Mesenchymal stem cell (in vitro differentiated cells and primary cell): ENCODE data around the gene NR2C2. TPM values are rescaled to one million over a fixed set of nuclear protein-coding genes. Genes with fewer than 3 reads are reported as not detected.

Experiments
- DNase-seq: peaks from one replicate; pipeline ENCODE4 v3.0.0-alpha.2; 2013
- H2AFZ ChIP-seq: one replicate; pipeline ENCODE4 v1.6.1; 2013; ENCODE audit warnings: low read depth, mild to moderate bottlenecking, control low read depth, inconsistent platforms, low read length, moderate library complexity
- H2AK5ac ChIP-seq: 2 replicates; pipeline ENCODE4 v1.6.1; 2013; ENCODE audit warnings: low read length, moderate library complexity, mild to moderate bottlenecking, inconsistent platforms; ENCODE audit not compliant: severe bottlenecking
- H2BK120ac ChIP-seq: one replicate; pipeline ENCODE4 v1.6.1; 2013; ENCODE audit warnings: low read depth, mild to moderate bottlenecking, inconsistent platforms, low read length, moderate library complexity
- H2BK12ac ChIP-seq, 2 experiments: one replicate each; pipeline ENCODE4 v1.6.1; 2013; ENCODE audit warnings: inconsistent platforms in 2 of 2, low read length in 2 of 2, mild to moderate bottlenecking in 2 of 2, moderate library complexity in 2 of 2, control low read depth in 1 of 2
- H2BK15ac ChIP-seq: one replicate; pipeline ENCODE4 v1.6.1; 2013; ENCODE audit warnings: mild to moderate bottlenecking, low read depth, inconsistent platforms; ENCODE audit not compliant: poor library complexity, severe bottlenecking
- H2BK5ac ChIP-seq: 2 replicates; pipeline ENCODE4 v1.6.1; 2013; ENCODE audit warnings: low read depth, mild to moderate bottlenecking, low read length, control low read depth, inconsistent platforms; ENCODE audit not compliant: poor library complexity, severe bottlenecking
- H3K14ac ChIP-seq, 2 experiments: one replicate each; pipeline ENCODE4 v1.6.1; 2013; ENCODE audit warnings: inconsistent platforms in 2 of 2, low read length in 2 of 2, control low read depth in 1 of 2, mild to moderate bottlenecking in 1 of 2, moderate library complexity in 1 of 2
- H3K18ac ChIP-seq, 2 experiments: one replicate each; pipeline ENCODE4 v1.6.1; 2013; ENCODE audit warnings: inconsistent platforms in 2 of 2, low read length in 2 of 2, control low read depth in 1 of 2, low read depth in 1 of 2, mild to moderate bottlenecking in 1 of 2
- H3K23ac ChIP-seq, 2 experiments: one replicate each; pipeline ENCODE4 v1.6.1; 2013; ENCODE audit warnings: inconsistent platforms in 2 of 2, low read length in 2 of 2, mild to moderate bottlenecking in 2 of 2, moderate library complexity in 2 of 2, control low read depth in 1 of 2
- H3K27ac ChIP-seq: 2 replicates; pipeline ENCODE4 v1.5.1; 2013; ENCODE audit warnings: mild to moderate bottlenecking, moderate library complexity, low read length, control low read depth, inconsistent platforms; ENCODE audit not compliant: poor library complexity, severe bottlenecking
- H3K27me3 ChIP-seq, 2 experiments: 2 replicates each; pipeline versions ENCODE4 v1.6.1 to v1.7.0; 2013; ENCODE audit warnings: low read length in 2 of 2, mild to moderate bottlenecking in 2 of 2, moderate library complexity in 2 of 2, control low read depth in 1 of 2, inconsistent platforms in 1 of 2; ENCODE audit not compliant: control insufficient read depth in 1 of 2, insufficient read depth in 1 of 2
- H3K36me3 ChIP-seq, 2 experiments: 2 replicates each; pipeline versions ENCODE4 v1.6.1 to v1.7.0; 2013; ENCODE audit warnings: low read length in 2 of 2, control low read depth in 1 of 2, inconsistent platforms in 1 of 2, low read depth in 1 of 2, mild to moderate bottlenecking in 1 of 2; ENCODE audit not compliant: insufficient read depth in 2 of 2, control insufficient read depth in 1 of 2
- H3K4ac ChIP-seq, 2 experiments: one replicate each; pipeline ENCODE4 v1.6.1; 2013; ENCODE audit warnings: inconsistent platforms in 2 of 2, low read length in 2 of 2, mild to moderate bottlenecking in 2 of 2, moderate library complexity in 2 of 2, control low read depth in 1 of 2, low read depth in 1 of 2
- H3K4me1 ChIP-seq: 2 replicates; pipeline ENCODE4 v1.6.1; 2013; ENCODE audit warnings: low read depth, low read length, control low read depth; ENCODE audit not compliant: control insufficient read depth, insufficient read depth
- H3K4me2 ChIP-seq: 2 replicates; pipeline ENCODE4 v1.6.1; 2013; ENCODE audit warnings: low read length, mild to moderate bottlenecking, inconsistent platforms; ENCODE audit not compliant: poor library complexity, severe bottlenecking
- H3K4me3 ChIP-seq, 2 experiments: 2 replicates each; pipeline versions ENCODE4 v1.5.1 to v1.7.0; 2013; ENCODE audit warnings: low read length in 2 of 2, mild to moderate bottlenecking in 2 of 2, control low read depth in 1 of 2, low read depth in 1 of 2; ENCODE audit not compliant: insufficient read depth in 1 of 2
- H3K79me1 ChIP-seq: replicated peaks from 2 replicates; pipeline ENCODE4 v1.6.1; 2013; ENCODE audit warnings: mild to moderate bottlenecking, control low read depth, low read length, inconsistent platforms; ENCODE audit not compliant: poor library complexity, severe bottlenecking
- H3K9ac ChIP-seq: 2 replicates; pipeline ENCODE4 v1.7.0; 2013; ENCODE audit warnings: mild to moderate bottlenecking, low read length, moderate library complexity
- H3K9me3 ChIP-seq: 2 replicates; pipeline ENCODE4 v1.7.0; 2013; ENCODE audit warnings: mild to moderate bottlenecking, low read length; ENCODE audit not compliant: control insufficient read depth
- H4K8ac ChIP-seq: one replicate; pipeline ENCODE4 v1.6.1; 2013; ENCODE audit warnings: inconsistent platforms, mild to moderate bottlenecking, low read length, moderate library complexity
- H4K91ac ChIP-seq: one replicate; pipeline ENCODE4 v1.6.1; 2013; ENCODE audit warnings: mild to moderate bottlenecking, low read length, inconsistent platforms
- WGBS: methylation state at CpG from one replicate; pipeline ENCODE4 v1.1.7; 2013; ENCODE audit warnings: mixed read lengths; 5-methylcytosine and 5-hydroxymethylcytosine counted together
- polyA plus RNA-seq, 2 experiments: library from polyadenylated mRNA; stranded (reverse); fragments of 200-250 nt; gene quantifications; one replicate each; pipeline ENCODE4 v1.2.3, GENCODE V29; 2013

The NR2C2 gene
- polyA plus RNA-seq (2013, experiment 1 of 2) = 19.1 TPM
- polyA plus RNA-seq (2013, experiment 2 of 2) = 17.4 TPM

DNA sequence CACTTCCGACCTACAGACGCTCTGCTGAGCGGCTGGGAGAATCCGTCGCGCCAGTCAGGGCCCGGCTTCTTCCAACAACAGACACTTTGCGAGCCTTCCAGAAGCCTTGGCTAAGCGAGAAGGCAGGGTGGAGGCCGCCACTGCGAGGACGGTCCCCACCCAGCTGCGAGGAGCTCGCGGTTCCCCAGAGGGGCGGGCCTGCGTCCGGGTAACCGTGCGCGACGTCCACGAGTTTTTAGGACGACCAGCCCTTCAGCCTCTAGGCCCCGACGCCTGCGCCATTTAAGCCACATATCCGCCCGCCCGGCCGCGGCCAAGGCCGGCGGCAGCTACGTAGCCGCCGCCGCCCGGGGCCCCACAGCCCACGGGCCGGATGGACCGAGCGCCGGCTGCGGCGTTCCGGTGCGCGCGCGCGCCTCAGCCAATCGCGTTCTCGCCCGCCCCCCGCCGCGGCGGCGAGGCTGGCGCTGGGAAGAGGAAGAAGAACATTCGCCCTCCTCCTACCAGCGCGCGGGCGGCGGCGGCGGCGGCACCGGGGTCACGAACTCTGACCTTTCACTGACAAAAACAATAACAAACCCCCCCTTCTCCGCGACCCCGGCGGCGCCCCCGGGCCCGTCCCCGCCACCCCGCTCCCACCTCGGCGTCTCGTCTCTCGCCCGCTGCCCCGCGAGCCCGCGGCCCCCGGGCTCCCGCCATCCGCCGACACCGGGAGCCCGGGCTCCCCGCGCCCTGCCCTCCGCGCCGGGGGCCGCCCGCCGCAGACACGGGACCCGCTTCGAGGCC lies at the start of gene NR2C2:
Gene NR2C2 (plus strand): TSS at position 484 of the 786 bp plus-strand sequence. CDS start 56,332 bp downstream, outside the sequence.
- Histone ChIP-seq H3K4ac (peak within 1 kb of the TSS; percentile 82 to 98), H2BK120ac (peak within 1 kb of the TSS; percentile 98), H3K79me1 (peaks cover 8% of the 10 kb centered on the region), H2AK5ac (no peak within 1 kb of the TSS), H3K9me3 (no peaks in the 10 kb centered on the region), H3K4me2 (peak within 1 kb of the TSS; percentile 75), H2BK15ac (peak within 1 kb of the TSS; percentile 97), H2BK12ac (peak within 1 kb of the TSS in 1 of 2 experiments; percentile 69), H3K4me3 (peak within 1 kb of the TSS; percentile 94 to 96), H3K23ac (peak within 1 kb of the TSS; percentile 47 to 99), H3K18ac (peak within 1 kb of the TSS; percentile 92 to 99), H2BK5ac (peak within 1 kb of the TSS; percentile 99), H3K36me3 (peaks cover 5 to 34% of the 10 kb centered on the region in 2 experiments), H4K8ac (peak within 1 kb of the TSS; percentile 91), H3K4me1 (peaks cover 4% of the 10 kb centered on the region), H3K27ac (peak within 1 kb of the TSS; percentile 99), H3K9ac (peak within 1 kb of the TSS; percentile 97), H3K14ac (peak within 1 kb of the TSS; percentile 49 to 98), H3K27me3 (no peaks in the 10 kb centered on the region), H4K91ac (peak within 1 kb of the TSS; percentile 77), H2AFZ (peak within 1 kb of the TSS; percentile 88)
- WGBS = under 1% methylated on average over 67 of the region's 108 CpGs
- DNase-seq = peak; percentile 80

DNA sequence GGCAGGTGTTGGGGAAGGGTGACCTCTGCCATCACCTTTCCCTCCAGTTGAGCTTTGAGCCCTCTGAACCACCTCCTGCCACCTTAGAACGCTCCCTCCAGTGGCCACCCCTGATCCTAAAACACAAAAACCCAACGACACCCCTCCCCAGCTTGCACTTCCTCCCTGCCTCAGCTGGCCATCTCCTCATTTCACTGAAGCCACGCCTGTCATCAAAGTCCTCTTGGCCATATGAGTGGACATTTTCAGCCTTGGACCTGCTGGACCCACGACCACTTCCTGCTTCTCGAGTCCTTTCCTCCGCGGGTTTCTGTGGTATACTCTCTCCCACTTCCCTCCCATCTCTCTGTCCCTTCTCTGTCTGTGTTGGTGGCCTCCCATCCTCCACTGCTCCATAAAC lies 48.5 kb upstream of the NR2C2 start:
- no peaks in the 10 kb centered on the region for H3K79me1 ChIP-seq
- no peak overlapping the region for H3K23ac ChIP-seq
- no peak overlapping the region for H2AK5ac ChIP-seq
- no peak overlapping the region for H3K9ac ChIP-seq
- no peak overlapping the region for H3K4me3 ChIP-seq
- no peak overlapping the region for H3K4me2 ChIP-seq
- no peak overlapping the region for H3K14ac ChIP-seq
- peaks cover 11 to 47% of the 10 kb centered on the region in 2 experiments for H3K27me3 ChIP-seq
- H3K4me1 ChIP-seq = no peaks in the 10 kb centered on the region
- no peak overlapping the region for H2BK5ac ChIP-seq
- DNase-seq = no peak
- H4K91ac ChIP-seq = no peak overlapping the region
- 75% methylated on average over 7 of the region's 7 CpGs for WGBS
- H2BK120ac ChIP-seq = no peak overlapping the region
- H3K9me3 ChIP-seq = no peaks in the 10 kb centered on the region
- H3K36me3 ChIP-seq = no peaks in the 10 kb centered on the region
- H2BK15ac ChIP-seq = no peak overlapping the region
- H2BK12ac ChIP-seq = no peak overlapping the region
- H2AFZ ChIP-seq = no peak overlapping the region
- no peak overlapping the region for H3K18ac ChIP-seq
- no peak overlapping the region for H4K8ac ChIP-seq
- no peak overlapping the region for H3K27ac ChIP-seq
- no peak overlapping the region for H3K4ac ChIP-seq

DNA sequence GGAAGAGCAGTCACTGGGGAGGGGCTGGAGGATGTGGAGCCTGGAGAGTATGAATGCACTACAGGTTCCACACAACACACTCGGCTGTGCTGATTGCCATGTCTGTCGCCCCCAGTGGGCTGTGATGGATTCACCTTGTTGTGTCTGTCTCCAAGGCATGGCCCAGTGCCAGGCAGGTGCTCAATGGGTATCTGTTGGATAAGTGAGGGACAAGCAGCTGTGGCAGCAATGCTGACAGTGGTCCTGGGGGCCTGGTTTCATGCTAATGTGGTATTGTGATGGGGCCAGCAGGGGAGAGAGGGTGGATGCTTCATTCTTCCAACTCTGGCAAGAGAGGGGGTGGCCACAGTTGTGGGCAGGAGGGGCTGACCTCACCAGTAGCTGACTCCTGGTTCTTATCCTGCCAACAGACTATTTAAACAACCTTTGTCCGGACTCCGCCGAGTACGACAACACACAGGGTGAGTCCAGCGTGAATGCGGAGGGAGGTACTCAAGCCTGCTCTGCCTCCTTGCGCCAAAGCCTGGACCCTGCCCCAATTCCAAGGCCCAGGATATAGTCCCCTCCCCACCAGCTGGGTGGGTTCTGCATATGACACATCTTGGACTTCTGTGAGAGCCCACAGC lies 47.3 kb upstream of the NR2C2 start:
- no peak overlapping the region for H3K14ac ChIP-seq
- H2AFZ ChIP-seq = no peak overlapping the region
- H3K4me3 ChIP-seq = no peak overlapping the region
- no peaks in the 10 kb centered on the region for H3K36me3 ChIP-seq
- no peak overlapping the region for H2AK5ac ChIP-seq
- no peak overlapping the region for H2BK15ac ChIP-seq
- no peak overlapping the region for H2BK12ac ChIP-seq
- H2BK120ac ChIP-seq = no peak overlapping the region
- no peak for DNase-seq
- H4K91ac ChIP-seq = no peak overlapping the region
- H3K27ac ChIP-seq = no peak overlapping the region
- H3K18ac ChIP-seq = no peak overlapping the region
- H3K27me3 ChIP-seq = peaks cover 11 to 48% of the 10 kb centered on the region in 2 experiments
- no peaks in the 10 kb centered on the region for H3K4me1 ChIP-seq
- no peak overlapping the region for H3K4ac ChIP-seq
- H3K9ac ChIP-seq = no peak overlapping the region
- 95% methylated on average over 9 of the region's 9 CpGs for WGBS
- no peak overlapping the region for H4K8ac ChIP-seq
- peaks cover 8% of the 10 kb centered on the region for H3K9me3 ChIP-seq
- H3K4me2 ChIP-seq = no peak overlapping the region
- no peak overlapping the region for H3K23ac ChIP-seq
- H3K79me1 ChIP-seq = no peaks in the 10 kb centered on the region
- no peak overlapping the region for H2BK5ac ChIP-seq
